Right cardiac atrium (tissue), 5 donors: ENCODE results near the gene MSH2. TPM values are rescaled to one million over a fixed set of nuclear protein-coding genes. Genes with fewer than 3 reads are reported as not detected.

Experiments used
- ATAC-seq, 2 donors: fragments of 200-7000 bp; cut with Tn5 transposase; one replicate each; pipeline versions ENCODE4 v1.8.0 to v1.9.1; 2020; ENCODE audit warnings: moderate library complexity in 2 of 2, mild to moderate bottlenecking in 1 of 2
- DNase-seq, 3 donors: peaks; one replicate each; pipeline ENCODE4 v3.0.0-alpha.2; 2020
- H3K27ac ChIP-seq: one replicate; pipeline ENCODE4 v1.5.1; 2013; ENCODE audit warnings: mild to moderate bottlenecking, low read length, control low read depth, moderate library complexity
- H3K27me3 ChIP-seq: one replicate; pipeline ENCODE4 v1.6.1; 2013; ENCODE audit not compliant: control insufficient read depth, insufficient read depth
- H3K4me1 ChIP-seq: one replicate; pipeline ENCODE4 v1.6.1; 2013; ENCODE audit warnings: low read length; ENCODE audit not compliant: control insufficient read depth, insufficient read depth
- H3K4me3 ChIP-seq: one replicate; pipeline ENCODE4 v1.5.1; 2013; ENCODE audit warnings: low read length, control low read depth
- H3K9me3 ChIP-seq: one replicate; pipeline ENCODE4 v1.6.1; 2013; ENCODE audit warnings: low read length; ENCODE audit not compliant: control insufficient read depth
- WGBS: extraction: QIAGEN DNeasy Blood & Tissue Kit; methylation state at CpG from one replicate; pipeline ENCODE4 v1.1.7; 2013; 5-methylcytosine and 5-hydroxymethylcytosine counted together
- intact Hi-C, 4 donors: fragments of 100-400 bp; cut with DNase I; formaldehyde crosslinking; loops; one replicate each; pipeline versions ENCODE4 v1.11.0 to v1.14.0; 2022 to 2023
- polyA plus RNA-seq: library from polyadenylated mRNA; stranded (reverse); fragments of 200-250 nt; gene quantifications from one replicate; pipeline ENCODE4 v1.2.3, GENCODE V29; 2013
- total RNA-seq, 4 donors: library from RNA; stranded (reverse); fragmentation: NEBNext Ultra II Directional; extraction: Animal tissue kit (Norgen Biotek cat#: 25700); gene quantifications; one replicate each; pipeline ENCODE4 v1.2.1, GENCODE V29; 2021
- donor health status: healthy with polysubstance abuse.
- donor health status: DM: no; HTN: yes; CAD: no.
- donor health status: DM: no; HTN: no; CAD: no.
- donor health status: DM: no; HTN: yes; CAD: no; lungs with severe emphysema.
- donor health status: DM: yes; HTN: yes; CAD: no.

Gene MSH2
- total and polyA plus RNA-seq, 5 donors: 7.4 to 14.8 (median 10.2) TPM

GRCh38 chr2:47509821-47510385, 106.9 kb downstream of the MSH2 start:
- no peaks in the 10 kb centered on the region for H3K9me3 ChIP-seq
- ATAC-seq: no peak
- no peak overlapping the region for H3K27ac ChIP-seq
- DNase-seq: no peak
- H3K4me1 ChIP-seq: no peaks in the 10 kb centered on the region
- 89% methylated on average over 6 of the region's 6 CpGs for WGBS
- H3K4me3 ChIP-seq: no peak overlapping the region
- intact Hi-C loops: no loop called here
- no peaks in the 10 kb centered on the region for H3K27me3 ChIP-seq

- WGBS: 89% methylated on average over 4 of the region's 4 CpGs
- Histone ChIP-seq H3K4me3 (no peak overlapping the region), H3K4me1 (no peaks in the 10 kb centered on the region), H3K9me3 (no peaks in the 10 kb centered on the region), H3K27ac (no peak overlapping the region), H3K27me3 (no peaks in the 10 kb centered on the region)
- DNase-seq (no peak), ATAC-seq (no peak)
- intact Hi-C loops: no loop called here
Observed at GRCh38 chr2:47510745-47511144, 107.8 kb downstream of the MSH2 start.

- 98% methylated on average over 1 of the region's 1 CpG for WGBS
- Histone ChIP-seq H3K9me3 (no peaks in the 10 kb centered on the region), H3K4me1 (no peaks in the 10 kb centered on the region), H3K27me3 (no peaks in the 10 kb centered on the region), H3K4me3 (no peak overlapping the region), H3K27ac (no peak overlapping the region)
- intact Hi-C loops: no loop called here
- no peak for DNase-seq
- no peak for ATAC-seq
Observed at GRCh38 chr2:47512581-47513083, 109.7 kb downstream of the MSH2 start.

- H3K4me3 ChIP-seq: no peak overlapping the region
- no peak for DNase-seq
- no peaks in the 10 kb centered on the region for H3K27me3 ChIP-seq
- intact Hi-C loops: no loop called here
- ATAC-seq: no peak
- 91% methylated on average over 7 of the region's 7 CpGs for WGBS
- H3K27ac ChIP-seq: no peak overlapping the region
- H3K4me1 ChIP-seq: no peaks in the 10 kb centered on the region
- H3K9me3 ChIP-seq: no peaks in the 10 kb centered on the region
Observed at GRCh38 chr2:47513981-47514520, 111.1 kb downstream of the MSH2 start.

GRCh38 chr2:47516360-47517104, 113.6 kb downstream of the MSH2 start:
- no peaks in the 10 kb centered on the region for H3K27me3 ChIP-seq
- intact Hi-C loops: no loop called here
- no peaks in the 10 kb centered on the region for H3K9me3 ChIP-seq
- no peaks in the 10 kb centered on the region for H3K4me1 ChIP-seq
- no peak overlapping the region for H3K4me3 ChIP-seq
- 76% methylated on average over 7 of the region's 7 CpGs for WGBS
- ATAC-seq (no peak), DNase-seq (no peak)
- no peak overlapping the region for H3K27ac ChIP-seq

- intact Hi-C loops: no loop called here
- H3K27me3 ChIP-seq: no peaks in the 10 kb centered on the region
- no peaks in the 10 kb centered on the region for H3K4me1 ChIP-seq
- WGBS: 89% methylated on average over 12 of the region's 12 CpGs
- no peaks in the 10 kb centered on the region for H3K9me3 ChIP-seq
- ATAC-seq (no peak), DNase-seq (no peak)
- no peak overlapping the region for H3K4me3 ChIP-seq
- no peak overlapping the region for H3K27ac ChIP-seq
Observed at GRCh38 chr2:47518497-47519146, 115.7 kb downstream of the MSH2 start.

GRCh38 chr2:47519147-47519537, 116.2 kb downstream of the MSH2 start:
- no peak for ATAC-seq
- intact Hi-C loops: no loop called here
- WGBS: 95% methylated on average over 9 of the region's 9 CpGs
- H3K9me3 ChIP-seq: no peaks in the 10 kb centered on the region
- H3K4me1 ChIP-seq: no peaks in the 10 kb centered on the region
- no peak overlapping the region for H3K4me3 ChIP-seq
- H3K27me3 ChIP-seq: no peaks in the 10 kb centered on the region
- DNase-seq: no peak
- no peak overlapping the region for H3K27ac ChIP-seq

- no peak for ATAC-seq
- intact Hi-C loops: no loop called here
- Histone ChIP-seq H3K27ac (no peak overlapping the region), H3K4me3 (no peak overlapping the region), H3K9me3 (no peaks in the 10 kb centered on the region), H3K4me1 (no peaks in the 10 kb centered on the region), H3K27me3 (no peaks in the 10 kb centered on the region)
- no peak for DNase-seq
- whole genome bisulfite sequencing: 83% methylated on average over 9 of the region's 9 CpGs
Observed at GRCh38 chr2:47519604-47520301, 116.8 kb downstream of the MSH2 start.

- Histone ChIP-seq H3K4me3 (no peak overlapping the region), H3K9me3 (no peaks in the 10 kb centered on the region), H3K27me3 (no peaks in the 10 kb centered on the region), H3K27ac (no peak overlapping the region), H3K4me1 (no peaks in the 10 kb centered on the region)
- no peak for ATAC-seq
- intact Hi-C loops: no loop called here
- DNase-seq: no peak
- 47% methylated on average over 8 of the region's 8 CpGs for WGBS
Observed at GRCh38 chr2:47520302-47520630, 117.3 kb downstream of the MSH2 start.

- peak; percentile 54 to 66 for ATAC-seq
- H3K4me3 ChIP-seq: peak overlapping the region; percentile 4
- WGBS: 1% methylated on average over 97 of the region's 97 CpGs
- no peak overlapping the region for H3K27ac ChIP-seq
- H3K27me3 ChIP-seq: no peaks in the 10 kb centered on the region
- H3K4me1 ChIP-seq: no peaks in the 10 kb centered on the region
- no peaks in the 10 kb centered on the region for H3K9me3 ChIP-seq
- DNase-seq: peak; percentile 33 to 71 (median 69)
- intact Hi-C loops: no loop called here
Observed at GRCh38 chr2:47520825-47521665, 118.1 kb downstream of the MSH2 start.
